ENCODE measurements around the gene ADD1. TPM values are rescaled to one million over a fixed set of nuclear protein-coding genes. Genes with fewer than 3 reads are reported as not detected.

ADD1 gene
- total RNA-seq, 2 experiments from 2014 or later = 153 TPM

GRCh38 chr4:2902126-2902525, 58.5 kb downstream of the ADD1 start:
- intact Hi-C loops (cut with DNase I, micrococcal nuclease) = no loop called here
- Mint-ChIP-seq H3K9me3 (no peaks in the 10 kb centered on the region), H3K36me3 (ENCODE audit: low read depth) (peaks cover 91% of the 10 kb centered on the region), H3K27ac (no peak overlapping the region), H3K27me3 (no peaks in the 10 kb centered on the region), H3K4me3 (no peak overlapping the region), H3K4me1 (ENCODE audit: low read depth) (peaks cover 23% of the 10 kb centered on the region)
- ChIA-PET CTCF (no interaction called here), POLR2A (no interaction called here)
- no peak overlapping the region for H3K27ac ChIP-seq (ENCODE audit: low read depth in 1 of 2, low read length in 2 of 2)
- no peaks in the 10 kb centered on the region for H3K9me3 ChIP-seq (ENCODE audit: control insufficient read depth in 1 of 2, insufficient read depth in 1 of 2, low read length in 2 of 2)
- no peak for DNase-seq
- peaks cover 15% of the 10 kb centered on the region for H3K4me1 ChIP-seq (ENCODE audit: insufficient read depth, low read length)
- ATAC-seq (ENCODE audit: poor library complexity) = no peak
- no peaks in the 10 kb centered on the region for H3K27me3 ChIP-seq (ENCODE audit: control insufficient read depth in 1 of 2, insufficient read depth in 2 of 2, low read length in 2 of 2)
- peaks cover 80% of the 10 kb centered on the region for H3K36me3 ChIP-seq (ENCODE audit: insufficient read depth, low read length)
- TF ChIP-seq, protein P1, sequence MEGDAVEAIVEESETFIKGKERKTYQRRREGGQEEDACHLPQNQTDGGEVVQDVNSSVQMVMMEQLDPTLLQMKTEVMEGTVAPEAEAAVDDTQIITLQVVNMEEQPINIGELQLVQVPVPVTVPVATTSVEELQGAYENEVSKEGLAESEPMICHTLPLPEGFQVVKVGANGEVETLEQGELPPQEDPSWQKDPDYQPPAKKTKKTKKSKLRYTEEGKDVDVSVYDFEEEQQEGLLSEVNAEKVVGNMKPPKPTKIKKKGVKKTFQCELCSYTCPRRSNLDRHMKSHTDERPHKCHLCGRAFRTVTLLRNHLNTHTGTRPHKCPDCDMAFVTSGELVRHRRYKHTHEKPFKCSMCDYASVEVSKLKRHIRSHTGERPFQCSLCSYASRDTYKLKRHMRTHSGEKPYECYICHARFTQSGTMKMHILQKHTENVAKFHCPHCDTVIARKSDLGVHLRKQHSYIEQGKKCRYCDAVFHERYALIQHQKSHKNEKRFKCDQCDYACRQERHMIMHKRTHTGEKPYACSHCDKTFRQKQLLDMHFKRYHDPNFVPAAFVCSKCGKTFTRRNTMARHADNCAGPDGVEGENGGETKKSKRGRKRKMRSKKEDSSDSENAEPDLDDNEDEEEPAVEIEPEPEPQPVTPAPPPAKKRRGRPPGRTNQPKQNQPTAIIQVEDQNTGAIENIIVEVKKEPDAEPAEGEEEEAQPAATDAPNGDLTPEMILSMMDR (IDR thresholded peaks at IDR 0.05) = no peak
- no peak overlapping the region for H3K4me3 ChIP-seq (ENCODE audit: low read length)

DNA sequence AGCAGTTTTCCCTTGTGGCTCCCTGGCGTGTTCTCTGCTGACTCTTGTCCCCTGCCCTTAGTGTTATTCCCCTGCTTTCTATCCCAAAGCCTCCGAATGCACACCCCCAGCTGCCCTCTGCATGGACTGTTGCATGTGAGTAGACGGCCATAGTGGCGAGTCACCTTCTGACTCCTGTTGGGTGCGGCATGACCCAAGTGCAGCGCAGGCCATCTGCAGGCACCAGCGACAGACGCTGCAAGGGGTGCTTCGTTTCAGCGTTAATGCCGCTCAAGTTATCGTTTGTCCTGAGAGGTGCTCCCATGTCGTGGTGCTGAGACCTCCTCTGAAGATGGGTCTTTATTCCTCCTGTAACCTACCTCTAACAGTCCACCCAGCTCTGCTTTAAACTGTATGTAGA, 61.9 kb downstream of the ADD1 start:
- Histone ChIP-seq H3K27ac (ENCODE audit: low read depth in 1 of 2, low read length in 2 of 2) (peak overlapping the region in 1 of 2 donors; percentile 3), H3K4me3 (ENCODE audit: low read length) (no peak overlapping the region), H3K4me1 (ENCODE audit: insufficient read depth, low read length) (peaks cover 28% of the 10 kb centered on the region), H3K36me3 (ENCODE audit: insufficient read depth, low read length) (peaks cover 79% of the 10 kb centered on the region), H3K27me3 (ENCODE audit: control insufficient read depth in 1 of 2, insufficient read depth in 2 of 2, low read length in 2 of 2) (no peaks in the 10 kb centered on the region), H3K9me3 (ENCODE audit: control insufficient read depth in 1 of 2, insufficient read depth in 1 of 2, low read length in 2 of 2) (no peaks in the 10 kb centered on the region)
- no peaks in the 10 kb centered on the region for H3K9me3 Mint-ChIP-seq
- peaks cover 26% of the 10 kb centered on the region for H3K4me1 Mint-ChIP-seq (ENCODE audit: low read depth)
- intact Hi-C loops (cut with DNase I, micrococcal nuclease) = loop anchor here in 1 of 2 experiments (5.0 kb wide), 1 partner anchor 53 kb away; no protein-coding TSS in a partner anchor
- CTCF ChIA-PET = no interaction called here
- H3K4me3 Mint-ChIP-seq = no peak overlapping the region
- peaks cover 94% of the 10 kb centered on the region for H3K36me3 Mint-ChIP-seq (ENCODE audit: low read depth)
- DNase-seq = no peak
- H3K27ac Mint-ChIP-seq = peak overlapping the region; percentile 81
- no peak for ATAC-seq (ENCODE audit: poor library complexity)
- H3K27me3 Mint-ChIP-seq = no peaks in the 10 kb centered on the region
- TF ChIP-seq, protein P1 (IDR thresholded peaks at IDR 0.05) = no peak
- POLR2A ChIA-PET = no interaction called here

DNA sequence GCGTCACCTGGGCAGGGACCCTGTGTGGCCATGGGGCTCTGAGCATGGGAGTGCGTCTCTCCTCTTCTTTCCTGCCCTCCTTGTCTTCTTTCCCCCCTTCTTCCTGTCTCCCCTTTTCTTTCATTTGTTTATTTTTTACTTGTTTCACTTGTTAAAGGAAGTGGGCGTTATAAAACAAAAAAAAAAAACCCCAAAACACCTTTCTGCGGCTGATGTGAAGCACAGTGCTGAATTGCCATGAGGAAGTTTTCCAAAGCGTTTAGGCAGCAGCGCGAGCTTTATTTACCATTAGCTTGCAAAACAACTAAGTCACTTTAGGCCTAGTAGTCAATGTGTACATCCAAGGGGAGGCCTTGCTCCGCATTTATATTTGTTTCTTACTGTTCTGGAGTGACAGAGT, 62.6 kb downstream of the ADD1 start:
- Mint-ChIP-seq H3K4me1 (ENCODE audit: low read depth) (peaks cover 26% of the 10 kb centered on the region), H3K36me3 (ENCODE audit: low read depth) (peaks cover 94% of the 10 kb centered on the region), H3K4me3 (no peak overlapping the region), H3K27ac (peak overlapping the region; percentile 81), H3K27me3 (no peaks in the 10 kb centered on the region), H3K9me3 (no peaks in the 10 kb centered on the region)
- no peak overlapping the region for H3K4me3 ChIP-seq (ENCODE audit: low read length)
- intact Hi-C loops (cut with DNase I, micrococcal nuclease) = loop anchor here in 1 of 2 experiments (5.0 kb wide), 1 partner anchor 54 kb away; no protein-coding TSS in a partner anchor
- no peaks in the 10 kb centered on the region for H3K27me3 ChIP-seq (ENCODE audit: control insufficient read depth in 1 of 2, insufficient read depth in 2 of 2, low read length in 2 of 2)
- peak; percentile 29 for ATAC-seq (ENCODE audit: poor library complexity)
- peaks cover 28% of the 10 kb centered on the region for H3K4me1 ChIP-seq (ENCODE audit: insufficient read depth, low read length)
- ChIA-PET CTCF (interaction anchor here (1.1 kb wide), 1 partner anchor 18 kb away, joined by 3 read pairs; no protein-coding TSS in a partner anchor), POLR2A (no interaction called here)
- no peaks in the 10 kb centered on the region for H3K9me3 ChIP-seq (ENCODE audit: control insufficient read depth in 1 of 2, insufficient read depth in 1 of 2, low read length in 2 of 2)
- TF ChIP-seq, protein P1 (IDR thresholded peaks at IDR 0.05) = no peak
- peaks cover 79% of the 10 kb centered on the region for H3K36me3 ChIP-seq (ENCODE audit: insufficient read depth, low read length)
- H3K27ac ChIP-seq (ENCODE audit: low read depth in 1 of 2, low read length in 2 of 2) = peak overlapping the region in 1 of 2 donors; percentile 3
- peak in 1 of 14 experiments; percentile 28 for DNase-seq

All from CD4-positive, alpha-beta T cell (primary cell).